C4-2B (cell line): ENCODE results near the gene NOC3L.
A peak's percentile ranks its signal among the peaks of the same experiment; 100 is the strongest.

ENCODE experiments used
- H3K27ac ChIP-seq: fragments of 450-650 bp; 2 replicates; pipeline ENCODE4 v1.5.1; 2017
- ZFX ChIP-seq: fragments of 450-650 bp; IDR thresholded peaks from 2 replicates; pipeline ENCODE4 v1.6.1; 2017
- TF ChIP-seq, protein P1 (sequence below): fragments of 450-650 bp; conservative IDR thresholded peaks from 2 replicates; pipeline ENCODE4 v1.5.1; 2017; ENCODE audit warnings: mild to moderate bottlenecking

NOC3L gene

DNA sequence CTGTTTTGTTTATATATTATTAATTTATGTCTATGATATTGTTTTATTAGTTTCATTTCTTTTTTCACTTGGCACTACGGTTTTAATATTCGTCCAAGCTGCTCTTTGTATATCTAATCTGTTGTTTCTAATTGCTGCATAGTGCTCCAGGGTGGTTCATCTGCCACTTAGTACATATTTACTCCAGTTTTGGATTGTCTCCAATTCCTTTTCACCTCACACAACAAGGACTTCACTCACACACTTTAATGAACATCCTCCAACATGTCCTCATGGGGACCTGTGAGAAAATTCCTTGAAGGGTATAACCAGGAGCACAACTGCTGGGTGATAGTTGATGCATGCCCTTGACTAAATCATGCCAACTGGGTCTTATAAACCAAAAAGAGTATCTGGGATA, 14.1 kb upstream of the NOC3L start:
- no peak for TF ChIP-seq ZFX
- TF ChIP-seq, protein P1, sequence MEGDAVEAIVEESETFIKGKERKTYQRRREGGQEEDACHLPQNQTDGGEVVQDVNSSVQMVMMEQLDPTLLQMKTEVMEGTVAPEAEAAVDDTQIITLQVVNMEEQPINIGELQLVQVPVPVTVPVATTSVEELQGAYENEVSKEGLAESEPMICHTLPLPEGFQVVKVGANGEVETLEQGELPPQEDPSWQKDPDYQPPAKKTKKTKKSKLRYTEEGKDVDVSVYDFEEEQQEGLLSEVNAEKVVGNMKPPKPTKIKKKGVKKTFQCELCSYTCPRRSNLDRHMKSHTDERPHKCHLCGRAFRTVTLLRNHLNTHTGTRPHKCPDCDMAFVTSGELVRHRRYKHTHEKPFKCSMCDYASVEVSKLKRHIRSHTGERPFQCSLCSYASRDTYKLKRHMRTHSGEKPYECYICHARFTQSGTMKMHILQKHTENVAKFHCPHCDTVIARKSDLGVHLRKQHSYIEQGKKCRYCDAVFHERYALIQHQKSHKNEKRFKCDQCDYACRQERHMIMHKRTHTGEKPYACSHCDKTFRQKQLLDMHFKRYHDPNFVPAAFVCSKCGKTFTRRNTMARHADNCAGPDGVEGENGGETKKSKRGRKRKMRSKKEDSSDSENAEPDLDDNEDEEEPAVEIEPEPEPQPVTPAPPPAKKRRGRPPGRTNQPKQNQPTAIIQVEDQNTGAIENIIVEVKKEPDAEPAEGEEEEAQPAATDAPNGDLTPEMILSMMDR, result no peak

DNA sequence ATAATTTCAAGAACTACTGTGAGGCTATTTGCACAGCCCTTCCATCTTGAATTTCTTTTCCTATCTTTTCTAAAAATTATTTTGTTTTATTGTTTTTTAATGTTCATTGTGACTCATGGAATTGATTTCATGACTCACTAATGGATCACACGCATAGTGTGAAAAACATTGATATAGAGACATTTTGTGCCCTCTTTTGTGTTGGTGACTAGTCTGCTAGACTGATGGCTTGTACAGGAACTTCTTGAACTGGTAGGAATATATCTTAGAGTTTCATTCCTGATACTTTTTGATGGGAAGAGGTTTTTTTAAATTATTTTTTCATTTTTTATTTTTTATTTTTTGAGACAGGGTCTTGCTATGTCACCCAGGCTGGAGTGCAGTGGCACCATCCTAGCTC, 12.6 kb upstream of the NOC3L start:
- H3K27ac ChIP-seq, result no peak overlapping the region
- TF ChIP-seq, protein P1, result no peak
- TF ChIP-seq ZFX, result no peak

More for the DNA sequence above, 14.1 kb upstream of the NOC3L start:
- H3K27ac ChIP-seq, result no peak overlapping the region

DNA sequence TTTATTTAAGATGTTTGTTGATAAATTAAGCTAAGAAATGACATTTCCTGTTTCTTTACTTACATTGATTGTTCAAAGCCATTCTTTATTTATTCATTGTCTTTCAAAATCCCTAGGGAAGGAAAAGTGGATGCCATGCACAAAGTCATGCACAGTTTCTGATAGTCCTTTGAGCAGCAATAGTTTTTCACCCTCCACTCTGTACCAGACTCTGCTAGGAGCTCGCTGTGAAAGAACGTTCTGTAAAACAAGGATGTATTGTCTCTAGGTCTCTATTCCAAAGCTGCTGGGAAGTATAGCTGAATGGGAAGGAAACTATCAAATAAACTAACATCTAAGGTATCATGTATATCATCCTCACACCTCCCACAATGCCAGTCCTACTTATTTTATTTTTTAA, 7.8 kb upstream of the NOC3L start:
- H3K27ac ChIP-seq, result no peak overlapping the region
- TF ChIP-seq, protein P1, result no peak
- TF ChIP-seq ZFX, result no peak

DNA sequence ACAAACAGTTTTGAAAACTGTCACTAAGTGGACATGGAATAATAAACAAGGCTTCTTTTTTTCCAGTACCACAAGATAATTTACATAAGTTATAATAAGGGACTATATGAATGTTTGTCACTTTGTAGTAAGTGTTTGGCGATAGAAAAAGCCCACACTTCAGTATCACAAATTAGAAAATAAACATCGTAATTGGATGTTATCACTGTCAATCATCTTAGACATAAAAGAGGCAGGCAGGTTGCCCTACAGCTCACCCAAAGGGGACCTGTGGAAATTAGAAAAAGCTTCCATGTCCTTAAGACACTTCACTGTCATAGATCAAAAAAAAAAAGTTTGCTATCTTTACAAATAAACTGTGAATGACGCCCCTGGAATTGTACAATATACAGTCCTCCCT, 3.6 kb upstream of the NOC3L start:
- H3K27ac ChIP-seq, result no peak overlapping the region
- TF ChIP-seq, protein P1, result no peak
- no peak for TF ChIP-seq ZFX

DNA sequence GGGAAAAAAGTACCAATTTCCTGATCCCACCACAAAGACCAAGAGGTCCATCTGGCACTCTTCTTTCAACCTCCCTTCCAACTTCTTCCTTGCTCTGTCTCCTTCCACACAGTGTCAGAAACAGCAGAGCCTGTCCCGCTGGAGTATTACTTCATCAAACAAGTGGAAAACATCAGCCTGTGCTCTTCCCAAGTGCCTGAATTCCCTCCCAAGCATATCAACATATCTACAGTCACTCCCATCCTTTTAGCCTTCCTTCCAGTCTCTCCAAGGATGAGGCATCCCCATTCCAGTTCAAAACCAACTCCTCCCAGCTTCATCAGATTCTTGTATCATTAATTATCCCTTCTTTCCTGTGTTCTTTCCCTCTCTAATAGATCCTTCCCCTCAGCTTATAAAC, 1.7 kb upstream of the NOC3L start:
- no peak for TF ChIP-seq ZFX
- TF ChIP-seq, protein P1, result no peak

DNA sequence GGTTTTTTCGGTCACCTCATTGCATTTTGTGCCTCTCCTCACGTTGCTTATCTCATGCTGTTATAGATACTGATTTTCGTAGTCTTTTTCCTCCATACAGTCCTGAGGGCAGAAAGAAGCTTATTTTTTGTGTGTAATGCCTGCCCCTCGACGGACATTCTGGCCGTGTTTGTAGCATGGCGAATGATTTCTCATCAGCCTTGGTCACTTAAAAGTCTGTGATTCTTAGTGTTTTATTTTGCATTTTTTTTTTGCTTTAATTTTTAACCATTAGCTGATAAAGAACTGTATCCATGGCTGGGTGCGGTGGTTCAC, 469 bp upstream of the NOC3L start:
- TF ChIP-seq, protein P1, result no peak; the same call in 1 of the 2 replicates
- no peak for TF ChIP-seq ZFX
- H3K27ac ChIP-seq, result peak overlapping the region; percentile 67

More for the DNA sequence above, 1.7 kb upstream of the NOC3L start:
- H3K27ac ChIP-seq, result no peak overlapping the region

DNA sequence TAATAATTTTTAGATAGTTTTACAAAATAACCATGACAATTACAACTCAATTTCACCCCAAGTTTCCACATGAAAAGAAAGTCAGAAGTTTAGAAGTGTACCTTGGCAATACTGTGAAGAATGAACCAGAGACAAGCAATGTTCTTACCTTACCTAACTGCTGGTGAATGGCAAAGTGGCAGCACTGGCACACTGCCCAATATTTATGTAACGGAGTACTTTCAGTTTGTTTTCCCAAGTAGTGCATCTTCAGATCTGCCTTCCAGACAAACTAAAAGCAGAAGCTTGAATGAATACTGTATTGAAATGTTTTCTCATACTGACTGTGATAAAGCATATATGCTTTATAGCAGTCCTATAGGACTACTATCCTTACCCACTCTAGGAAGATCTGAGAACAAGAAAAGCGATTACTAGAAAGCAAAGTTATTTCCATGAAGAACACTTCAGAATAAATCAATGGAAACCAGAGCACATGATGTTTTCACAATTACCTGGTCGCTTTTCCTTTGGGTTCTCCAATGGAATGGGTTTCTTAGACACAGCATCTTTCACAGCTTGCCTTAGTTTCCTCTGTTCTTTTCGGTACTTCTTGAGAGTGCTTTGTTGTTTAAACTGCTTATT, 1.5 kb downstream of the NOC3L start:
- no peak overlapping the region for H3K27ac ChIP-seq
- TF ChIP-seq, protein P1, result no peak
- no peak for TF ChIP-seq ZFX
